HL-60 (cell line): Measurements from ENCODE around the gene RPS14.

ENCODE experiments used
- DNase-seq, 2 experiments: peaks; one replicate each; pipeline ENCODE4 v3.0.0-alpha.2; 2010 to 2020; ENCODE audit warnings: low read depth in 1 of 2, low spot score in 1 of 2
- H3K27ac ChIP-seq: fragments of 250-450 bp; sonication (Bioruptor Pico); replicated peaks from 2 replicates; pipeline ENCODE4 v1.5.1; 2020; ENCODE audit warnings: mild to moderate bottlenecking, moderate library complexity
- H3K27me3 ChIP-seq: fragments of 250-450 bp; sonication (Bioruptor Pico); 2 replicates; pipeline ENCODE4 v1.5.1; 2021; ENCODE audit warnings: mild to moderate bottlenecking, moderate library complexity; ENCODE audit not compliant: insufficient read depth, poor library complexity, severe bottlenecking
- H3K4me3 ChIP-seq: replicated peaks from 2 replicates; pipeline ENCODE4 v1.5.1; 2011; ENCODE audit warnings: mild to moderate bottlenecking, control low read depth, low read length; ENCODE audit not compliant: insufficient read depth
- CTCF ChIP-seq: IDR thresholded peaks from one replicate; pipeline ENCODE4 v1.5.1; 2011; ENCODE audit warnings: low read length, control low read depth, inconsistent platforms; ENCODE audit not compliant: insufficient read depth
- GABPA ChIP-seq: IDR thresholded peaks from 2 replicates; pipeline ENCODE4 v1.6.1; 2012; ENCODE audit warnings: low read depth
- POLR2AphosphoS5 ChIP-seq: IDR thresholded peaks from 2 replicates; pipeline ENCODE4 v1.6.1; 2012; ENCODE audit warnings: low read depth
- REST ChIP-seq: IDR thresholded peaks from 2 replicates; pipeline ENCODE4 v1.6.1; 2012; ENCODE audit warnings: low read depth; ENCODE audit not compliant: insufficient replicate concordance
- SPI1 ChIP-seq: IDR thresholded peaks from 2 replicates; pipeline ENCODE4 v1.6.1; 2012; ENCODE audit warnings: low read depth, mild to moderate bottlenecking, borderline replicate concordance

The RPS14 gene

GRCh38 chr5:150436141-150436680 is 13.3 kb downstream of the RPS14 start:
- TF ChIP-seq CTCF (peak; percentile 74), GABPA (no peak), SPI1 (no peak), REST (no peak), POLR2AphosphoS5 (no peak)
- H3K27me3 ChIP-seq: no peaks in the 10 kb centered on the region
- no peak overlapping the region for H3K27ac ChIP-seq
- peak; percentile 78 to 86 for DNase-seq
- H3K4me3 ChIP-seq: no peak overlapping the region

- DNase-seq: no peak
- no peak overlapping the region for H3K27ac ChIP-seq
- TF ChIP-seq REST (no peak), POLR2AphosphoS5 (no peak), GABPA (no peak), CTCF (no peak), SPI1 (no peak)
Observed at GRCh38 chr5:150434464-150434863, 15.1 kb downstream of the RPS14 start.

GRCh38 chr5:150431574-150431973 is 18.0 kb downstream of the RPS14 start:
- no peak overlapping the region for H3K27ac ChIP-seq
- H3K27me3 ChIP-seq: no peaks in the 10 kb centered on the region
- TF ChIP-seq POLR2AphosphoS5: no peak
- no peak for TF ChIP-seq CTCF
- no peak for TF ChIP-seq REST
- TF ChIP-seq SPI1: peak; percentile 32; the same call in 1 of the 2 replicates
- TF ChIP-seq GABPA: no peak
- H3K4me3 ChIP-seq: no peak overlapping the region
- no peak for DNase-seq

More at GRCh38 chr5:150434464-150434863, 15.1 kb downstream of the RPS14 start:
- no peak overlapping the region for H3K4me3 ChIP-seq
- no peaks in the 10 kb centered on the region for H3K27me3 ChIP-seq
